IgD-negative memory B cell (primary cell): ENCODE results near the gene TUBE1. TPM values are rescaled to one million over a fixed set of nuclear protein-coding genes. Genes with fewer than 3 reads are reported as not detected.
A peak's percentile ranks its signal among the peaks of the same experiment; 100 is the strongest.
"Not testable (repeated sequence)": the region's sequence is repeated elsewhere in the genome, so short reads cannot be mapped to it uniquely, and the experiment has no call there.

Experiments used
- H3K27ac Mint-ChIP-seq, 3 donors: one replicate each; pipeline ENCODE4 v1.8.0; 2020 to 2022; ENCODE audit warnings: mild to moderate bottlenecking in 3 of 3, mixed read lengths in 3 of 3, moderate library complexity in 1 of 3
- H3K27me3 Mint-ChIP-seq: one replicate; pipeline ENCODE4 v1.8.0; 2021; ENCODE audit warnings: mixed read lengths
- H3K36me3 Mint-ChIP-seq: one replicate; pipeline ENCODE4 v1.8.0; 2020; ENCODE audit warnings: mild to moderate bottlenecking, mixed read lengths
- H3K4me1 Mint-ChIP-seq, 3 donors: one replicate each; pipeline ENCODE4 v1.8.0; 2020 to 2022; ENCODE audit warnings: mixed read lengths in 3 of 3, mild to moderate bottlenecking in 1 of 3
- H3K4me3 Mint-ChIP-seq, 4 donors: one replicate each; pipeline ENCODE4 v1.8.0; 2020 to 2022; ENCODE audit warnings: mild to moderate bottlenecking in 4 of 4, mixed read lengths in 4 of 4, moderate library complexity in 3 of 4
- H3K9me3 Mint-ChIP-seq, 3 donors: one replicate each; pipeline ENCODE4 v1.8.0; 2020 to 2021; ENCODE audit warnings: mixed read lengths in 3 of 3, mild to moderate bottlenecking in 1 of 3
- polyA plus RNA-seq: library from polyadenylated mRNA; unstranded; fragments of 300-500 nt; fragmentation: Illumina TruSeq; gene quantifications from one replicate; pipeline ENCODE4 v1.2.3, GENCODE V29; 2021

Gene TUBE1
- polyA plus RNA-seq, 1 donor from 2014 or later = 11.6 TPM

- H3K27ac Mint-ChIP-seq = no peak overlapping the region
- no peak overlapping the region for H3K4me3 Mint-ChIP-seq
- H3K27me3 Mint-ChIP-seq = peaks cover 4% of the 10 kb centered on the region
- no peaks in the 10 kb centered on the region for H3K9me3 Mint-ChIP-seq
- peaks cover 0 to 3% (median 2%) of the 10 kb centered on the region in 3 donors for H3K4me1 Mint-ChIP-seq
- no peaks in the 10 kb centered on the region for H3K36me3 Mint-ChIP-seq
Observed at GRCh38 chr6:112087916-112088315, 634 bp upstream of the TUBE1 start.

- H3K9me3 Mint-ChIP-seq = no peaks in the 10 kb centered on the region
- H3K27ac Mint-ChIP-seq = no peak overlapping the region
- no peaks in the 10 kb centered on the region for H3K36me3 Mint-ChIP-seq
- H3K27me3 Mint-ChIP-seq = peaks cover 4% of the 10 kb centered on the region
- no peak overlapping the region for H3K4me3 Mint-ChIP-seq
- peaks cover 0 to 3% (median 2%) of the 10 kb centered on the region in 3 donors for H3K4me1 Mint-ChIP-seq
Observed at GRCh38 chr6:112086744-112087135, 542 bp downstream of the TUBE1 start.

GRCh38 chr6:112085286-112086065 lies 1.8 kb downstream of the TUBE1 start:
- Mint-ChIP-seq H3K4me1 (peaks cover 0 to 3% (median 2%) of the 10 kb centered on the region in 3 donors), H3K27me3 (peaks cover 4% of the 10 kb centered on the region), H3K9me3 (no peaks in the 10 kb centered on the region), H3K4me3 (peak overlapping the region in 2 of 4 donors; percentile 35 to 65), H3K27ac (peak overlapping the region in 1 of 3 donors; percentile 70), H3K36me3 (no peaks in the 10 kb centered on the region)

DNA sequence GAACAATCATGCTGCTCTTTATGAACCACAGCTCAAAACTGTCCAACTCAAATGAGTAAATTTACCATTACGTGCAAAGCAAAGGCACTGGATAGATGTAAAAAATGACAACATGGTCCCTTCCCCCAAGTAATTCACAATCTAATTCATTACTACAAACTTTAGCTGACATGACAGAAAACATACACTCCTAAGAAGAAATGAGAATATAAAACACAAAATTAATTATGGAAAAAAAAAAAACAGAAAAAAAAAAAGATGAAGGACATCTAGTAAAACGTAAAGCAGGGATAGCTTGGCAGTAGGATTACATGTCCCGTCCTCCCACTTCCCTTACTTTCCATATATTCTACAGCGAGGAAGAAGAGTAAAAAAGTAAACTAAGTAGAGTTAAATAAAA lies 5.7 kb downstream of the TUBE1 start:
- Mint-ChIP-seq H3K4me1 (peaks cover 0 to 3% (median 2%) of the 10 kb centered on the region in 3 donors), H3K27ac (no peak overlapping the region), H3K4me3 (no peak overlapping the region), H3K27me3 (no peaks in the 10 kb centered on the region), H3K36me3 (peaks cover 2% of the 10 kb centered on the region), H3K9me3 (no peaks in the 10 kb centered on the region)

DNA sequence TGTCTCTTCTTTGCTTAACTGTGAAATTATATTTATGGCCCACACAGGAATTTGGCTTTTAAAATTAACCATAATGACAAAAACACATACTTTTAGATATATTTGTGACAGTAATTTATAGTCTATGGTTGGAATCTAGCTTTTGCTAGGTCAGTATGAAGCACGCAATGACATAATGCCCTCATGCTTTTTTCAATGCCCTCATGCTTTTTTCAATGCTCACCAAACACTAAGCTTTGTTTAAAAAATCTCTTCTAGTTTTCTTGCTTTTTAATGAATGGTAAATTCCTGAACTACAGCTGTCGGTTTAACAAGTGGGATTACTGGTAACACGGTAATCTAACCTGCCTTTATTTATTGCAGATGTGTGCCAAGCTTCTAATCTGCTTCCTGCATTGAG lies 20.7 kb downstream of the TUBE1 start:
- H3K4me3 Mint-ChIP-seq = no peak overlapping the region
- H3K27me3 Mint-ChIP-seq = peaks cover 2% of the 10 kb centered on the region
- H3K27ac Mint-ChIP-seq = no peak overlapping the region
- H3K9me3 Mint-ChIP-seq = no peaks in the 10 kb centered on the region
- H3K36me3 Mint-ChIP-seq = no peaks in the 10 kb centered on the region
- H3K4me1 Mint-ChIP-seq = no peaks in the 10 kb centered on the region

GRCh38 chr6:112065426-112065986 lies 21.8 kb downstream of the TUBE1 start:
- H3K4me1 Mint-ChIP-seq = no peaks in the 10 kb centered on the region
- H3K9me3 Mint-ChIP-seq = no peaks in the 10 kb centered on the region
- H3K4me3 Mint-ChIP-seq = no peak overlapping the region
- H3K27me3 Mint-ChIP-seq = peaks cover 2% of the 10 kb centered on the region
- no peak overlapping the region for H3K27ac Mint-ChIP-seq
- H3K36me3 Mint-ChIP-seq = no peaks in the 10 kb centered on the region

GRCh38 chr6:112062966-112063365 lies 24.3 kb downstream of the TUBE1 start:
- no peak overlapping the region for H3K27ac Mint-ChIP-seq
- H3K9me3 Mint-ChIP-seq = no peaks in the 10 kb centered on the region

DNA sequence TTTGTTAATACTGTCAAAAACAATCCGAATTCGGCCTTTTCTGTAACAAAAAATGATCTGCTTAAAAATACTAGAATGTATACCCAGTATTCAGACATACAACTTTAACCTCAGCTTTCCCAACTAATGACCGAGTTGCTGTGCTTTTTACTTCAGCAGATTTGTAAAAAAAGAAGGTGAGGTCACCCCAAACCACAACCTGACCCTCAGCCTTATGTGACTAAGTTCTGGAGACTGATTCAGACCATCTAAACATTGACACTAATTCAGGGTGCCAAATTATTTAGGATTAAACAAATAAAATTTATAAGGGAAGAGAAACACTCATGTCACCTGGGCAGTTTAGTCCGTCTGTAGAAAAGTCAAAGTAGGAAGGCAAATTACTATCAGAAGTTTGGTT lies 25.7 kb downstream of the TUBE1 start:
- no peaks in the 10 kb centered on the region for H3K36me3 Mint-ChIP-seq

More at GRCh38 chr6:112062966-112063365, 24.3 kb downstream of the TUBE1 start:
- Mint-ChIP-seq H3K4me3 (no peak overlapping the region), H3K36me3 (no peaks in the 10 kb centered on the region), H3K27me3 (peaks cover 2% of the 10 kb centered on the region), H3K4me1 (no peaks in the 10 kb centered on the region)

GRCh38 chr6:112058243-112059032 lies 28.8 kb downstream of the TUBE1 start:
- Mint-ChIP-seq H3K4me3 (no peak overlapping the region), H3K27ac (no peak overlapping the region), H3K4me1 (no peaks in the 10 kb centered on the region), H3K9me3 (no peaks in the 10 kb centered on the region), H3K36me3 (no peaks in the 10 kb centered on the region), H3K27me3 (peaks cover 2% of the 10 kb centered on the region)

More for the DNA sequence above, 25.7 kb downstream of the TUBE1 start:
- Mint-ChIP-seq H3K27me3 (peaks cover 2% of the 10 kb centered on the region), H3K27ac (no peak overlapping the region), H3K9me3 (no peaks in the 10 kb centered on the region), H3K4me3 (peak overlapping the region in 1 of 4 donors; percentile 13), H3K4me1 (no peaks in the 10 kb centered on the region)

DNA sequence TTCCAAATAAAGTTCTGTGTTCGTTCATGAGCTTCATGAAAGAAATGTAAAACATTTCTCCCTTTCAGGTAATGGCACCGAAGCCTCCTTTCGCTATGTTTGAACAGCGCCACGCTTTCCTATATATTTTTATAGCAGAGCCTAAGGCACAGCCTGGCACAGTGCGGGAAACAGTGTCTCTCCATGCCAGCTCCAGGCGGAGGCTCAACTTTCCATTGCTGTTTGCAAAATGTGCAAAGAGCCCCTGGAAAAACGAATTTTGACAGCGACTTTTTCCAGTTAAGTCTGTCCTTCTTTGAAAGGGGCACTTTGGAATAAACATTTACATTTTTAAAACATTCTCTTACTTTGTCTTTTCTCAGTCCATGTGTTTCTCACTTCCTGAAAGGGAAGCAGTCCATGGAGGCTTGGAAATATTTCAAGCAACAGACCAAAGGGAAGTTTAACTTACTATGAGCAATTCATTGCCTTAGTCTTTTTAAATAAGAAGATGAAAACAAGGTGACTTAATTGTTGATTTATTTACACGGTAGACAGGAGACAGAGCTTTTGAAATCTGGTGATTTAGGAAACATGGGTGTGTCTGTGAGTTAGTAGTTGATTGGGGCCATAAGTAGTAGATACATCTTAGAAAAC lies 32.6 kb downstream of the TUBE1 start:
- H3K4me3 Mint-ChIP-seq = no peak overlapping the region
- H3K27ac Mint-ChIP-seq = no peak overlapping the region
- peaks cover 5% of the 10 kb centered on the region for H3K36me3 Mint-ChIP-seq
- no peaks in the 10 kb centered on the region for H3K27me3 Mint-ChIP-seq
- H3K4me1 Mint-ChIP-seq = no peaks in the 10 kb centered on the region
- peaks cover 0 to 1% (median 0%) of the 10 kb centered on the region in 3 donors for H3K9me3 Mint-ChIP-seq

DNA sequence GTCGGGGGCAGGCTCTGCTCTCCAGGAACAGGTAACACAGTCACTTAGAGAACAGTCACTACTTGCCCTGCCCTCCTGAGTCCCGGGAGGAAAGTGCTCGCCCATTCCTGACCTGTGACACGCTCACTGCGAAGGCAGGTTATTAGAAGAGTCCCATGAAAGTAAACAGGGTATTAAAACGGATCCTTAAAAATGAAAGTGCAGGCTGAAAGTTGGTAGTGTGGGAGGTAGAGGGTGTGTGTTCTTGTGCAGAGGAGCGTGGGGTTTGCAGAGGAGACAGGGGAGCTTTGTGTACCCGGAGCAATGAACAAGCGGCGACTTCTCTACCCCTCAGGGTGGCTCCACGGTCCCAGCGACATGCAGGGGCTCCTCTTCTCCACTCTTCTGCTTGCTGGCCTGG lies 33.3 kb downstream of the TUBE1 start, which contains the start of gene CCN6:
Gene CCN6, plus strand, starts transcription at position 104 of the 400 bp plus-strand sequence. Its CDS starts 254 bp downstream, at position 358.
- Mint-ChIP-seq H3K4me3 (peak within 1 kb of the TSS in 1 of 4 donors; percentile 29), H3K27ac (peak within 1 kb of the TSS in 2 of 3 donors; percentile 48 to 72), H3K27me3 (no peaks in the 10 kb centered on the region), H3K4me1 (no peaks in the 10 kb centered on the region), H3K9me3 (peaks cover 0 to 1% (median 0%) of the 10 kb centered on the region in 3 donors), H3K36me3 (peaks cover 5% of the 10 kb centered on the region)

GRCh38 chr6:112051251-112051740 lies 36.0 kb downstream of the TUBE1 start:
- H3K9me3 Mint-ChIP-seq, H3K27me3 Mint-ChIP-seq, H3K4me3 Mint-ChIP-seq, H3K27ac Mint-ChIP-seq, H3K36me3 Mint-ChIP-seq, H3K4me1 Mint-ChIP-seq: not testable (repeated sequence)

GRCh38 chr6:112050429-112050828 lies 36.9 kb downstream of the TUBE1 start:
- Mint-ChIP-seq H3K4me3 (no peak overlapping the region), H3K27ac (no peak overlapping the region), H3K36me3 (peaks cover 5% of the 10 kb centered on the region), H3K9me3 (peaks cover 0 to 1% (median 0%) of the 10 kb centered on the region in 3 donors), H3K27me3 (no peaks in the 10 kb centered on the region), H3K4me1 (no peaks in the 10 kb centered on the region)

DNA sequence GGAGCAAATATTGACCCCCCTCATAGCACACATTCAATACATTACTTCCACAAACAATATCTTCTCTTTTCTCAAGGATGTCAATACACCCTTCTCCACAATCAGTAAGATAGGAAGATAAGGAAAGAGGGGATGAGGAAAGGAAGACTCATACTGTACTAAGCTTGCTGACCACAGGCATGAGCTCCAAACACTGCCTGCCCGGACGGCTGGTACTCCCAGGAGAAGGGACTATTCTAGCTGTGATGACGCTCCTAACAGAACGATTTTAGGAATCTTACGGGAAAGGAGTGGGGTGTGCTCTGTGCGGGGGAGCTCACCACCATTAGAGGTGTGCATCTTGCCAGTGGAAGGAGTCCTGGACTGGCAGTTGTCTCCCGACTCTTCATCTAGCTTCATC lies 37.3 kb downstream of the TUBE1 start:
- Mint-ChIP-seq H3K9me3 (peaks cover 0 to 1% (median 0%) of the 10 kb centered on the region in 3 donors), H3K36me3 (peaks cover 5% of the 10 kb centered on the region), H3K27ac (no peak overlapping the region)

More for the DNA sequence above, 37.3 kb downstream of the TUBE1 start:
- Mint-ChIP-seq H3K4me1 (no peaks in the 10 kb centered on the region), H3K4me3 (no peak overlapping the region), H3K27me3 (no peaks in the 10 kb centered on the region)
